ENCODE results near the gene UNC93A.
"Not testable (repeated sequence)": the region's sequence is repeated elsewhere in the genome, so short reads cannot be mapped to it uniquely, and the experiment has no call there.

The UNC93A gene

GRCh38 chr6:167338541-167339117 lies 47.5 kb downstream of the UNC93A start:
- no peak for DNase-seq (ENCODE audit: low read depth in 2 of 2, low spot score in 1 of 2)

DNA sequence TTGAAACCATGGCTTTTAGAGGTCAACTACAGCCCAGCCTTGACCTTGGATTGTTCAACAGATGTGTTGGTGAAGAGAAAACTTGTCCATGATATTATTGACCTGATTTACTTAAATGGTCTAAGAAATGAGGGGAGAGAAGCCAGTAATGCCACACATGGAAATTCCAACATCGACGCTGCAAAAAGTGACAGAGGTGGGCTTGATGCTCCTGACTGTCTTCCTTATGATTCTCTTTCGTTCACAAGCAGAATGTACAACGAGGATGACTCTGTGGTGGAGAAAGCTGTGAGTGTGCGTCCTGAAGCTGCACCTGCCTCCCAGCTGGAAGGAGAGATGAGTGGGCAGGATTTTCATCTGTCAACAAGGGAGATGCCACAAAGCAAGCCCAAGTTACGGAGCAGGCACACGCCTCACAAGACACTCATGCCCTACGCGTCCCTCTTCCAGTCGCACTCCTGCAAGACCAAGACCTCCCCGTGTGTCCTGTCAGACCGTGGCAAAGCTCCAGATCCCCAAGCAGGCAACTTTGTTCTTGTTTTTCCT lies 50.0 kb downstream of the UNC93A start:
- no peak for DNase-seq (ENCODE audit: low read depth in 2 of 2, low spot score in 1 of 2)

DNA sequence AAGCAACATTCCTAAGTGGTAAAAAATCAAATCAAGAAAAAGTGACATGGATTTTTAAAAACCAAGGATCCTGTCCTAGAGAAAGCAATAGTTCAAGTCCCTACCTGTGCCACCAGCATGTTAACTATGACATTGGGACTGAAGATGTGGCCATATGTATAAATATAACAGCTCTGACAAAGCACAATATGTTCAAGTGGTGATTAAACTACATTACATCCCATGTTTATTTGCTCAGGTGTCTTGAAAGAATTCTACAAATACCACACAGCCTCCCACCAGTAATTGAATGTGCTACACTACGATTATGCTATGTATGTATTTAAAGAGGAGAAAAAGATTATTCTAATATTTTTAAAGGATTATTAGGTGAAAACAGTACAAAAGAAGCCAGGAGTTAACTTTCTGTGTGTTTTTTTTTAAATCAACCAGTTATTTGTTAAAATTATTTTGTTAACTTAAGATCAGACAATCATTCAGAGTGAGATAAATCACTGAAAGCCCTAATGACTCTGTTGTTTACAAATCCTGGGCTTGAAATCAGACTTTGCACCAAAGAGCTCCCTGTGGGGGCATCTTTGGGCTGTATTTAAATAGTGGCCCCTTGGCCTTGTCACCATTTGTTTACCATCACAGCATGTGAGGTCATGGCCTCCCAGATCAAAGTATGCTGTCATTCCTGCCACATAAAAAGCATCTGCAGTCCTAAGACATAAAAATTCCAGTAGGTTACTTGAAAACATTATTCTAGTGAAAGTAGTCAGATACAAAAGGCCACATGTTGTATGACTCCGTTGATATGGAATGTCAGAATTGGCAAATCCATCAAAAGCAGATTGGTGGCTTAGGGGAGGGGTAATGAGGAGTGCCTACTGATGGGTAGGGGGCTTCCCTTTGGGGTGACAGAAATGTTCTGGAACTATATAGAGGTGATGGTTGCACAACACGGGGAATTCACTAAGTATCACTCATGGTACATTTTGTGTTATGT lies 50.8 kb downstream of the UNC93A start:
- DNase-seq (ENCODE audit: low read depth in 2 of 2, low spot score in 1 of 2): no peak

DNA sequence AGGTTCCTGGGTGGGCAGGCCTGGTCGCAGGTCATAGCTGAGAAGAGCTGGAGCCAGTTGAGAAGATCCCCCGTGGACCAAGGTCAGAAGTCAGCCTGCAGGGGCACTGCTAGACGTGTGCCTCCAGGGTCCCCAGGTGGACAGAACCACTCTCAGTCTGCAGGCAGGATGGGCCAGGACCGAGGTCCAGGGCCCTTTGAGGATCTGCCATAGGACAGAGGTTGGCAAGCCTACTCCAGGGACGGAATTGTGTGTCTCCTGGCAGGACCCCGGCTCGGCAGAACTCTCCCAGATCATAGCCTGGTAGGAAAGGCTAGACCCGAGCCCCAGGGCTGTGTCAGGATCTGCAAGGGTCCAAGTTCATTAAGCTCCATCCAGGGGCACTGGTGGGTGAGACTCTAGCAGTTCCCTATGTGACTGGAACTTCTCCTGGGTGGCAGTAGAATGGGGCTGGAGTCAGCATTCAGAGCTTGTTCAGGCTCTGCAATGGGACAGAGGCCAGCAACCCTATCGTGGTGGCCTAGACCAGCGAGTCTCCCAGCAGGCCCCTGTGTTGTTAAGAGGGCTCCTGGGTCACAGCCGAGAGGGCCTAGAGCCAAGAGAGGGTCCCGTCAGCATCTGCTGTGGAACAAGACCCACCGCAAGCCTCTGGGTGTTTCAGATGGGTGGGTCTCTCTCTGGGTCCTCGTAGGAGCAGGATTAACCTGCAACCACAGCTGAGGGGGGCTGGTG lies 51.9 kb downstream of the UNC93A start:
- no peak for DNase-seq (ENCODE audit: low read depth in 2 of 2, low spot score in 1 of 2)

DNA sequence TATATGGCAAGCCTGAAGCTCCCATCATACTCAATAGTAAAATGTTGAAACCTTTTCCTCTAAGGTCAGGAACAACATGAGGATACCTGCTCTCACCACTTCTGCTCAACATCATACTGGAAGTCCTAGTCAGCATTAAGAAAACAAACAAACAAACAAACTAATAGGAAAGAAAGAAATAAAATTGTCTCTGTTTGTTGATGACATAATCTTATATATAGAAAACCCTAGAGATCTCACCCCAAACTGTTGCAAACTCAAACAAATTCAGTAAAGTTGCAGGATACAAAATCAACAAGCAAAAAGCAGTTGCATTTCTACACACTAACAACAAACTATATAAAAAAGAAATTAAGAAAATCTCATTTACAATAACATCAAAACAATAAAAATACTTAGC lies 54.2 kb downstream of the UNC93A start:
- no peak for DNase-seq (ENCODE audit: low read depth in 2 of 2, low spot score in 1 of 2)

GRCh38 chr6:167345960-167346359 lies 54.8 kb downstream of the UNC93A start:
- DNase-seq (ENCODE audit: low read depth in 2 of 2, low spot score in 1 of 2): no peak

DNA sequence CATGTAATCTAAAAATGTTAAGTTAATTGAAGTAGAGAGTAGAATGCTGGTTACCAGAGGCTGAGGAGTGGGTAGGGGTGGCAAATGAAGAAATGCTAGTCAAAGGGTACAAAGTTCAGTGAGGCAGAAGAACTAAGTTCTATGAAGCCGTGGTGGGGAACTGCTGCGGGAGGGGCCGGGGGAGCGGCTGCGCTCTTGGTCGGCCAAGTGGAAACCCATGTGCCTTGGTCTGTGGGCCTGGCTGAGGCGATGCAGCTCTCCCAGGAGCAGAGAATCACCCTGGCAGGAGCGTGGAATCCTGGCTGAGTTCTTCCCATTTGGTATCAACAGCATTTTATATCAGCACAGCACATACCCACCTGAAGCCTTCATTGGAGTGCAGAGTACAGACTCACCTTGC lies 56.1 kb downstream of the UNC93A start:
- no peak for DNase-seq (ENCODE audit: low read depth in 2 of 2, low spot score in 1 of 2)

- no peak for DNase-seq (ENCODE audit: low read depth in 2 of 2, low spot score in 1 of 2)
These were observed 58.6 kb downstream of the UNC93A start for GRCh38 chr6:167349631-167350274.

- DNase-seq (ENCODE audit: low read depth in 2 of 2, low spot score in 1 of 2): no peak
These were observed 59.2 kb downstream of the UNC93A start for GRCh38 chr6:167350275-167350696.

GRCh38 chr6:167350731-167351655 lies 59.9 kb downstream of the UNC93A start:
- peak; percentile 69 to 71 for DNase-seq (ENCODE audit: low read depth in 2 of 2, low spot score in 1 of 2)

GRCh38 chr6:167351656-167352345 lies 60.7 kb downstream of the UNC93A start:
- DNase-seq (ENCODE audit: low read depth in 2 of 2, low spot score in 1 of 2): no peak

- DNase-seq (ENCODE audit: low read depth in 2 of 2, low spot score in 1 of 2): no peak
These were observed 65.8 kb downstream of the UNC93A start for GRCh38 chr6:167356874-167357273.

DNA sequence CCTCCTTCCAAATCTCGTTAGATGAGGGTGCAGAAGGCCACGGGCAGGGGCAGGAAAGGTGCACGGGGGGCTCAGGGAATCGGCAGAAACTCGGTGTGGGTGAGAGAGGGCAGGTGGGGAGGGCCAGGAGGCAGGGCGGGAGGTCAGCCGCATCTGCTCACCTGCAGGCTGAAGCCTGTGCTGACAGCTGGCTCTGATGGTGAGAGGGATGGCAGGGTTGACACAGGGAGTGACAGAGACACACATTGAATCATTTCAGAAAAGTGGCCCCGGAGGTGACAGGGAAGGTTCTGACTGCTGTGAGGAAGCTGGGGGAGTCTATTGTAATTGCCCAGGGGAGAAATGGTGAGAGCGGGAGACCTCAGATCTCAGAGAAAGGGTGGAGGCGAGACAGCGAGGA lies 67.3 kb downstream of the UNC93A start:
- DNase-seq (ENCODE audit: low read depth in 2 of 2, low spot score in 1 of 2): not testable (repeated sequence)

DNA sequence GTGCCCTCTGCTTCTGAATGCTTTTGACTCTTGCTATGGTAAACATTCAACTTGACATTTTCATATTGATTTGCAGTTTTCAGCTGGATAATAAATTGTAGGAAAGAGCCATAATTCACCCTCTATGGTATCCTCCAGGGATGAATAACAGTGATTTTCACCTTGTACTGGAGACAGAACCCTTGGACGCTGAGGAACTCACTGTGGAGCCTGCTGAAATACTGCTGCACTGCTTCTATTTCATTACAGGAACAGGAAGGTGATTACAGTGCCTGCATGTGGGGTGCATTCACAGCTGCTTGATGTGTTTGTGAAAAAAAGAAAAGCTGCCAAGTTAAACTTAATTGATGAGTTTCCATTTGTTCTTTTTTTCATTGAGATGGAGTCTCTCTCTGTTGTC lies 70.1 kb downstream of the UNC93A start:
- DNase-seq (ENCODE audit: low read depth in 2 of 2, low spot score in 1 of 2): not testable (repeated sequence)
